HepG2 (cell line): ENCODE data around the gene B4GALT5. TPM values are rescaled to one million over a fixed set of nuclear protein-coding genes. Genes with fewer than 3 reads are reported as not detected.

Experiments
- CAMTA2 ChIP-seq: sonication (generic); formaldehyde crosslinking; IDR thresholded peaks from 2 replicates; pipeline ENCODE4 v1.4.0; 2020; ENCODE audit warnings: mild to moderate bottlenecking, missing genetic modification reagents, borderline replicate concordance
- ELF3 ChIP-seq: IDR thresholded peaks from 2 replicates; pipeline ENCODE4 v1.6.1; 2016; ENCODE audit warnings: missing genetic modification reagents, missing compliant biosample characterization
- ESRRA ChIP-seq: sonication (generic); formaldehyde crosslinking; IDR thresholded peaks from 2 replicates; pipeline ENCODE4 v1.5.1; 2020; ENCODE audit warnings: mild to moderate bottlenecking, low read depth, missing genetic modification reagents
- ETV6 ChIP-seq: sonication (generic); formaldehyde crosslinking; conservative IDR thresholded peaks from 2 replicates; pipeline ENCODE4 v1.4.0; 2020; ENCODE audit warnings: missing genetic modification reagents
- GABPB1 ChIP-seq: IDR thresholded peaks from 2 replicates; pipeline ENCODE4 v1.6.1; 2016; ENCODE audit warnings: mild to moderate bottlenecking, missing genetic modification reagents, moderate library complexity, missing compliant biosample characterization
- HOXA5 ChIP-seq: sonication (generic); formaldehyde crosslinking; IDR thresholded peaks from 2 replicates; pipeline ENCODE4 v1.4.0; 2020; ENCODE audit warnings: missing genetic modification reagents
- MED8 ChIP-seq: sonication (generic); formaldehyde crosslinking; IDR thresholded peaks from 2 replicates; pipeline ENCODE4 v1.8.1; 2023; ENCODE audit warnings: mild to moderate bottlenecking, missing genetic modification reagents; ENCODE audit not compliant: insufficient replicate concordance
- MIER2 ChIP-seq: IDR thresholded peaks from 2 replicates; pipeline ENCODE4 v1.6.1; 2016; ENCODE audit warnings: missing biosample characterization, missing genetic modification reagents
- MYNN ChIP-seq: sonication (generic); formaldehyde crosslinking; IDR thresholded peaks from 2 replicates; pipeline ENCODE4 v1.4.0; 2020; ENCODE audit warnings: mild to moderate bottlenecking, low read depth, missing genetic modification reagents
- NFE2 ChIP-seq: sonication (generic); formaldehyde crosslinking; IDR thresholded peaks from 2 replicates; pipeline ENCODE4 v1.4.0; 2020; ENCODE audit warnings: missing genetic modification reagents
- NFKB2 ChIP-seq: sonication (generic); formaldehyde crosslinking; IDR thresholded peaks from 2 replicates; pipeline ENCODE4 v1.4.0; 2020; ENCODE audit warnings: missing genetic modification reagents, borderline replicate concordance
- RBM22 ChIP-seq: fragments of 200-400 bp; formaldehyde crosslinking; optimal IDR thresholded peaks from 2 replicates; pipeline ENCODE3; 2017; ENCODE audit warnings: mild to moderate bottlenecking, low read length, moderate library complexity
- REST ChIP-seq, 2 experiments: IDR thresholded peaks; 2 replicates each; pipeline ENCODE4 v1.6.1; 2011 to 2012; ENCODE audit warnings: low read length in 2 of 2, borderline replicate concordance in 1 of 2, low read depth in 1 of 2, mild to moderate bottlenecking in 1 of 2, moderate library complexity in 1 of 2
- RORA ChIP-seq: sonication (generic); formaldehyde crosslinking; IDR thresholded peaks from 2 replicates; pipeline ENCODE4 v1.5.0; 2020; ENCODE audit warnings: mild to moderate bottlenecking, missing genetic modification reagents, moderate library complexity
- STAT6 ChIP-seq: sonication (generic); formaldehyde crosslinking; IDR thresholded peaks from 2 replicates; pipeline ENCODE4 v1.4.0; 2020; ENCODE audit warnings: missing genetic modification reagents, mild to moderate bottlenecking, borderline replicate concordance
- ZIK1 ChIP-seq: sonication (generic); formaldehyde crosslinking; IDR thresholded peaks from 2 replicates; pipeline ENCODE4 v1.5.0; 2020; ENCODE audit warnings: mild to moderate bottlenecking, low read depth, missing genetic modification reagents, borderline replicate concordance
- ZNF230 ChIP-seq: sonication (generic); formaldehyde crosslinking; IDR thresholded peaks from 2 replicates; pipeline ENCODE4 v1.4.0; 2020; ENCODE audit warnings: mild to moderate bottlenecking, missing genetic modification reagents
- ZNF343 ChIP-seq: sonication (generic); formaldehyde crosslinking; IDR thresholded peaks from 2 replicates; pipeline ENCODE4 v1.4.0; 2020; ENCODE audit warnings: mild to moderate bottlenecking, missing genetic modification reagents
- ZNF441 ChIP-seq: sonication (generic); formaldehyde crosslinking; IDR thresholded peaks from 2 replicates; pipeline ENCODE4 v1.7.0; 2021; ENCODE audit warnings: missing genetic modification reagents, borderline replicate concordance
- ZNF879 ChIP-seq: sonication (generic); formaldehyde crosslinking; IDR thresholded peaks from 2 replicates; pipeline ENCODE4 v1.8.1; 2023; ENCODE audit warnings: missing genetic modification reagents
- ZSCAN20 ChIP-seq: sonication (generic); formaldehyde crosslinking; IDR thresholded peaks from 2 replicates; pipeline ENCODE4 v1.4.0; 2020; ENCODE audit warnings: missing genetic modification reagents, mild to moderate bottlenecking, borderline replicate concordance
- ZXDC ChIP-seq: sonication (generic); formaldehyde crosslinking; IDR thresholded peaks from 2 replicates; pipeline ENCODE4 v1.5.0; 2020; ENCODE audit warnings: mild to moderate bottlenecking, missing genetic modification reagents
- polyA plus RNA-seq, 8 experiments: library from polyadenylated mRNA; depleted of rRNA in 3 of 8; stranded (reverse) in 7 of 8; unstranded in 1 of 8; fragments of >200 nt; fragmentation: Illumina TruSeq in 4 of 8; extraction: Trizol in 4 of 8; gene quantifications; 2 replicates each; pipeline versions ENCODE4 v1.2.1 to v1.2.3, GENCODE V29; 2011 to 2016; ENCODE audit warnings: low read depth in 4 of 8, missing spikeins in 1 of 8, mixed read lengths in 1 of 8; ENCODE audit not compliant: insufficient read depth in 1 of 8
- total RNA-seq, 5 experiments: library from RNA; depleted of rRNA; stranded (reverse); fragments of >200 nt; fragmentation: Illumina TruSeq; extraction: Trizol; gene quantifications; 2 replicates each; pipeline ENCODE4 v1.2.3, GENCODE V29; 2016; ENCODE audit warnings: low read depth in 1 of 5

The B4GALT5 gene
- total and polyA plus RNA-seq, 2 of the 13 experiments (the other 11 are each of a cell fraction or from before 2014, with no cell fraction given) = 27.3 to 30.9 TPM

- TF ChIP-seq ZNF879 (CRISPR knock-in tag) = no peak
- TF ChIP-seq ZNF230 (CRISPR knock-in tag) = no peak
- no peak for TF ChIP-seq STAT6 (CRISPR knock-in tag)
- TF ChIP-seq ZNF343 = no peak
- no peak for TF ChIP-seq MYNN
- no peak for TF ChIP-seq REST (IDR thresholded peaks at IDR 0.05; ENCODE audit: borderline replicate concordance in 1 of 2, low read depth in 1 of 2, low read length in 2 of 2)
- no peak for TF ChIP-seq GABPB1 (CRISPR knock-in tag)
- peak; percentile 71; the same call in 1 of the 2 replicates for TF ChIP-seq NFE2 (CRISPR knock-in tag)
- TF ChIP-seq NFKB2 (CRISPR knock-in tag) = no peak
- TF ChIP-seq CAMTA2 (CRISPR knock-in tag) = no peak
- no peak for TF ChIP-seq MIER2
- TF ChIP-seq ESRRA (CRISPR knock-in tag) = no peak
- no peak for TF ChIP-seq MED8 (CRISPR knock-in tag)
- no peak for TF ChIP-seq ZNF441 (CRISPR knock-in tag)
- TF ChIP-seq HOXA5 = no peak
- no peak for TF ChIP-seq ZSCAN20 (CRISPR knock-in tag)
- no peak for TF ChIP-seq ELF3 (CRISPR knock-in tag)
- no peak for TF ChIP-seq ZXDC (CRISPR knock-in tag)
- no peak for TF ChIP-seq ZIK1 (CRISPR knock-in tag)
- TF ChIP-seq ETV6 = no peak
- peak; percentile 53 for TF ChIP-seq RBM22
- no peak for TF ChIP-seq RORA (CRISPR knock-in tag)
These were observed 36.9 kb downstream of the B4GALT5 start (continued) for GRCh38 chr20:49676581-49677291.
